HG03469 (cell line): ENCODE measurements around the gene KL.

ENCODE experiments used
- ATAC-seq: cut with Tn5 transposase; IDR thresholded peaks from one replicate; pipeline ENCODE4 v1.9.1; 2021; ENCODE audit warnings: mild to moderate bottlenecking, moderate library complexity, moderate number of reproducible peaks; ENCODE audit not compliant: unreplicated experiment

The KL gene

DNA sequence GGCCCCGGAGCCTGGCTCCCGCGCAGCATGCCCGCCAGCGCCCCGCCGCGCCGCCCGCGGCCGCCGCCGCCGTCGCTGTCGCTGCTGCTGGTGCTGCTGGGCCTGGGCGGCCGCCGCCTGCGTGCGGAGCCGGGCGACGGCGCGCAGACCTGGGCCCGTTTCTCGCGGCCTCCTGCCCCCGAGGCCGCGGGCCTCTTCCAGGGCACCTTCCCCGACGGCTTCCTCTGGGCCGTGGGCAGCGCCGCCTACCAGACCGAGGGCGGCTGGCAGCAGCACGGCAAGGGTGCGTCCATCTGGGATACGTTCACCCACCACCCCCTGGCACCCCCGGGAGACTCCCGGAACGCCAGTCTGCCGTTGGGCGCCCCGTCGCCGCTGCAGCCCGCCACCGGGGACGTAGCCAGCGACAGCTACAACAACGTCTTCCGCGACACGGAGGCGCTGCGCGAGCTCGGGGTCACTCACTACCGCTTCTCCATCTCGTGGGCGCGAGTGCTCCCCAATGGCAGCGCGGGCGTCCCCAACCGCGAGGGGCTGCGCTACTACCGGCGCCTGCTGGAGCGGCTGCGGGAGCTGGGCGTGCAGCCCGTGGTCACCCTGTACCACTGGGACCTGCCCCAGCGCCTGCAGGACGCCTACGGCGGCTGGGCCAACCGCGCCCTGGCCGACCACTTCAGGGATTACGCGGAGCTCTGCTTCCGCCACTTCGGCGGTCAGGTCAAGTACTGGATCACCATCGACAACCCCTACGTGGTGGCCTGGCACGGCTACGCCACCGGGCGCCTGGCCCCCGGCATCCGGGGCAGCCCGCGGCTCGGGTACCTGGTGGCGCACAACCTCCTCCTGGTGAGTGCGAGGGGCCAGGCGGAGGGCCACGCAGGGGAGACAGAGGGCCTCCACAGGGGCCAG lies at the start of gene KL:
Gene KL, plus strand, starts transcription at position 10 of the 909 bp plus-strand sequence. Its CDS starts 18 bp downstream, at position 28.
- ATAC-seq, result no peak

DNA sequence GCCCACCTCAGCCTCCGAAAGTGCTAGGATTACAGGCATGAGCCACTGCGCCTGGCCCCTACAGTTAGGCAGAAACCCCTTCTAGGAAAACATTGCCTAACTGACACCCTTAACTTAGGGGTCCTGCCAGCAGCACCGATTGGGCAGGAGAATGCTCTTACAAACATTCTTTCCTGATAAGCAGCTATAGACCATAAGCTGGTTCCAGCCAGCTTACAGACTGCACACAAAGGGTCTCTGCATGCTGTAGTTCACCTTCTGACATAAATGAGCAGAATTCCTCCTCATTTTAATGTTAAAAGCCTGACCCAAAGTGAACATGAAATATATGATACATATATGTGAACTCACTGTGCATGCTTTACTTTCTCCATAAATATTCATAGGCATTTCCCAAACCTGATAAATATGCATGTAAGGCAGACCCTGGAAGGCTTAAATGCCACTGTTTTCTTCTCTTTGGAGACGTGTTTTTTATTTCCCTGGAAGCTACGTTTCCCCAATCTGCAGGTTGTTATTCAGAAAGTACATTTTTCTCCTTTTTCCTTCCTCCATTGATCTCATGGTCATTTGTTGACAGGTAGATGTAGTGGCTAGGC lies 48.5 kb upstream of the KL start:
- ATAC-seq, result no peak

DNA sequence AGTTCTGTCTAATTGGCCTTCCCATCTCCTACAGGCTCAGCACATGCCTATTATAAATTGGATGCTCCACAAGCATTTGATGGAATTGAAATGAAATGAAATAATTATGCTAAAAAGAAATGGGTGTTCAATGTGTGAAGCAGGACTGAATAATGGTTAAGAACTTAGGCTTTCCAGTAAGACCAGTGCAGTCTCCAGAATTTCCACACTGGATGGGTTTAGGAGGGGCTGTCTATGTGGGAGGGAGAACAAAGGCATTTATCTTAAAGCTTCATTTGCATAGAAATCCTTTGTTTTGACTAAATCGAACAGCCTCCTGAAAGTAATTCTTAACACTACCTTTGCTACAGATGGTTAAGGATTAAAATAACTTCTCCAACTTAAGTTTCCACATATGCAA lies 47.9 kb upstream of the KL start:
- no peak for ATAC-seq

DNA sequence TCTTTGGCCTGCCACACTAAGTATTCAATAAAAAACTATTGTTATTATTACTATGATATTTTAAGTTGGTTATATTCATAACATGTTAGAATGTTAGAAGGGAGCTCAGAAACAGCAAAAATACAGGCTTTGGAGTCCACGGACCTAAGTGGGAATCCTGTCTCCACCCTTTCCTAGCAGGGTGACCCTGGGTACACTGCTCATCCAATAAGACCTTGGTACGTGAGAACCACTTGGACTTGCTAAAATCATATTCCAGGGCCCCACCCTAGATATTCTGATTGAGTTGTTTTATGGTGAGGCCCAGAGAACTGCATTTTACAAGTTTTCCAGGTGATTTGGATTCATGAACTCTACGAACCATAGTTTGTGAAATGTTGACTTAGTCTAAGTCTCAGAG lies 47.4 kb upstream of the KL start:
- no peak for ATAC-seq

DNA sequence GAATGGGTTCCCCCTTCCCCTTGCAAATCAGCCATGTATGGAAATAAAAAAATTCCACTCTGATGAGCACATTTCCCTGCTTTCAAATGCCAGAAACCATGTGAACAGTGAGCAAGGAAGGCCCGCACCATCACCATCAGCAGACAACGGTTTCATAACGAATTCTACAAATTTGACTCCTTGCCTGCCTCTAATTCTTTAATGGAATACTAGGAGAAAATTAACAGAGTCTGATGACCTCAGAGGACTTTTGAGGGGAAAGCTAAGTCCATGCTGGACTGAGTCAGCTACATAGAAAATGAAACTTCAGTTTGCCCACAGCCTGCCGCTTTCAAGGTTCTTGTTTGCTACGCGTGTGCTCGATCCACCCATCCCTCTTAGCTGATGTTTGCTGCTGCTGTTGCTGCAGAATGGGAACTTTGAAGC lies 46.7 kb upstream of the KL start:
- ATAC-seq, result no peak

DNA sequence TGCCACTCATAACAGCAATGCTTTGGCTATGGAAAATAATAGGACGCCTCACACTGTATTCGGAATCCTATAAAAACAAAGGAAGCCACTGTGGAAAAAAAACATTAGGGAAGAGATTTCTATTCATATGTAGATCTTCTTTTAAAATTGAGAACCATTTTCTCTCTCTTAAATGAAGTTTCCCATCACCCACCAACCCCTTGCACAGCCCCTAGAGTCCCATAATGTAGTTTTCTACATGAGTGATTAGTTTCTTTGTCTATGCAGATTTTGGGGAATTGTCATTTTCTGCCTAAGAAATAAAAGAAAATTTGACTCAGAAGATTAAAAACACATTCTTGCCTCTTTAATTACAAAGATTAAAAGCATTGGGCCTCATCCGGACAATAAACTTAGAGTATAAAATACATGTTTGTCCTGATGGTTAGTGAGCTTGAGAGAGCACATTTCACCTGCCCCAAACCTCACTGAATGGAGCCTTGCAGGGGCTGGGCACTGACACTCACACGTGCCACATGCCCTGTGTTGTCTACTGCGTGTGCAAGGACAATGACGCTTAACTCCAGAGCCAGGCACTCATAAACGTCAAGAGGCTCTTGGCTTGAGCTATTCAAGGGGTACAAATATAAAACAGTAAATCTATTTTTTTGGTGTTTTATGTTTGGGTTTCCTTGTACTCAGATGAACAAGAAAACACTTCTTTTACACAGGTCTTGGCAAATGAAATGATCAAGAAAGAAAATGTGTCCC lies 40.0 kb upstream of the KL start:
- ATAC-seq, result no peak

DNA sequence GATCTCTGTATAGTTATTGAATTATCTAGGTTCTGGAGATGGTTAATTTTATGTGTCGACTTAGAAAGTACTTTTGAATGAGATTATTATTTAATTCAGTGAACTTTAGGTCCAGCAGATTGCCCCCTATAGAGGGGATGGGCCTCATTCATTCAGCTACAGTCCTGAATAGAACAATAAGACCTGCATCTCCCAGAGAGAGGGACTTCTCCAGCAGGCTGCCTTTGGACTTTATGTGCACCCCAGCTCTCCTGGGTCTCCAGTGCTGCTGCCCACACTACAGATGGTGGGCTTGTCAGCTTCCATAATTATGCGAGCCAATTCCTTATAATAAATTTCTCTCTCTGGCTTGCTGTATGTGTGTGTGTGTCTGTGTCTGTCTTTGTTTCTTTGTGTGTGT lies 39.3 kb upstream of the KL start:
- ATAC-seq, result no peak

DNA sequence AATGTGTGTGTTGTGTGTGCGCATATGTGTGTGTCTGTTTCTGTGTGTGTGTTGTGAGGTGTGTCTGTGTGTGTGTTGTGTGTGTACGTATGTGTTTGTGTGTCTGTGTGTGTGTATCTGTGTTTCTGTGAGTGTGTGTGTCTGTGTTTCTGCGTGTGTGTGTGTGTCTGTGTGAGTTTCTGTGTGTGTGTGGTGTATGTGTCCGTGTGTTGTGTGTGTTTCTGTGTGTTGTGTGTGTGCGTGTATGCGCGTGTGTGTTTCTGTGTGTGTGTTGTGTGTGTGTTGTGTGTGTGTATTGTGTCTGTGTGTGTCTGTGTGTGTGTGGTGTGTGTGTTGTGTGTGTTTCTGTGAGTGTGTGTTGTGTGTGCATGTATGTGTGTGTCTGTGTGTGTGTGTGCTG lies 38.9 kb upstream of the KL start:
- no peak for ATAC-seq

DNA sequence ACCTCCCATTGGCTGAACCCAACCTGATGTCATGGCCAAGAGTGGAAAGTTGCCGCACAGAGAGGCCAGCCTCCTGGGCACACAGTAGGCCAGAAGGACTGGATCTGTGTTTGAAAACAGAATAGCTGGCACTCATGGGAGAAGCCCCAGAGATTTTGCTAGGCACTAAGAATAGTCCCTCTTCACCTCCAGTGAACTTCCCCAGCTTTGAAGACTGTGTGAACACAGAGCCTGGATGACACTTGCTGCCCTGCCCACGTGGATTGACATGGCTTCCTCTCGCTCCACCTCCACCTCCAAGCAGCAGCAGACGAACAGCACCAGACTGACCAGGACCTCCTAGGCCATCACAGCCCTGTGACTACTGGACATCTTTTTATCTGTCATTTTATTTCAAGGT lies 37.9 kb upstream of the KL start:
- ATAC-seq, result no peak

DNA sequence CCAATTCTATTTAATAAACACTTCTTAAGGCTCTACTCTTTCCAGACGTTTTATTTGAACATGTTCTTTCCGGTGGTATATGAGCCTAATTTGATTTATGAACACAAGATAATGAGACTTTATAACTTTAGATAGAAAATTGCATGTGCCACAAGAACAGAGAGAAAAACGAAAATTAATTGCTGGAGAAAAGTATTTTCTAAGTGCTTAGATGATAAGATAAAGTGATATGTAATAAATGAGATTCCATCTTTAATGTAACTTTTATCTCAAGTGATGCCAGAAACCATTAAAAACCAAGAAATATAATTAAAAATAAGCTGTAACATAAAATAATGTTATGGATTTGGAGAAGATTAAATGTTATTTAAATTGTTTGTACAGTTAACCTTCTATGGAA lies 33.2 kb upstream of the KL start:
- no peak for ATAC-seq

DNA sequence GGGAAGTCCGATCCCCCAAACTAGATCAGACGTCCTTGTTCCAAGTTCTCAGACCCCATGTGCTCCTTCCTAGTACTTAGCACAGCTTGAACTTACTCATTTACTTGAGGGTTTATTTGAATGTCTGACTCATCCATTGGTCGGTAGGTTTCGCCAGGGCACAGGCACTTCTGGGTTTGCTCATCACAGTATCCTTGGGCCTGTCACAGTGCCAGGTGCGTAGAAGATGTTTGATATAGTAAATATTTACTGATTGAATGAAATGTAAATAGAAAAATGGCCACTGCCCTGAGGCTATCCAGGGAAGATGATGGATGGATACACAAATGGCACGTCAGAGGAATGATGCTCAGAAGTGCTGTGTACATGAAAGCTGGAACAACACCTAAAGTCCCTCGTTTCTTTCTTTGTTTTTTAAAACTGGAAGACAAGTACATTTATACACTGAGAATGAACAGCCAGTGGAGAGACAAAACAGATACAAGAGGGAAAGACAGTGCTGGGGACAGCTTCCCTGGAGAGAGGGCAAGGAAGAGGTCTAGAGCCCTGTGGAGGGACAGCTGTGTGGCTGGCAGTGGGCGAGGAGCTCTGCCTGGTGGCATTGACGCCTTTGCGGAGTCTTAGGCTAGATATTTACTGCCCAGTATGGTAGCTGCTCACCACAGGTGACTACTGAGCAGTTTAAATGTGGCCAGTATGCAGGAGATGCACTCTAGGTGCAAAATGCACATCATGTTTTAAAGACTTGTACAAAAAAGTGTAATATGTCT lies 31.2 kb upstream of the KL start:
- ATAC-seq, result no peak

DNA sequence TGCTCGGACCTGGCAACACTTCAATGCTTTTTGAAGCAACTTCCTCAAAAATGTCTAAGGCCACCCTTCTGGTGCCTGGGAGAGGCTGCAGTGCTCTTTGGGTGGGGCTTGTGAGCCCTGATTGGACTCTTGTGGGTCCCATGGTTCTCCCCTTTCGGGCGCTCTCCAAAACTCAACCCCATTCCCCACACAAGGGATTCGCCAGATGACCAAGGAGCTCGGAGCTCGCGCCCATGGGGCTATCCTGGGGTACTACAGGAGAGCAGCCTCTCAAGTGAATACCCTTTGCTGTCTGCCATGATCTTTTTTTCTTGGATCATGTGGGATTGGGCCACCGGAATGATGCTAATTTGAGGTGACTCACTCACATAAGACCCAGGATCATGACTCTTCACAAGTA lies 29.7 kb upstream of the KL start:
- no peak for ATAC-seq

DNA sequence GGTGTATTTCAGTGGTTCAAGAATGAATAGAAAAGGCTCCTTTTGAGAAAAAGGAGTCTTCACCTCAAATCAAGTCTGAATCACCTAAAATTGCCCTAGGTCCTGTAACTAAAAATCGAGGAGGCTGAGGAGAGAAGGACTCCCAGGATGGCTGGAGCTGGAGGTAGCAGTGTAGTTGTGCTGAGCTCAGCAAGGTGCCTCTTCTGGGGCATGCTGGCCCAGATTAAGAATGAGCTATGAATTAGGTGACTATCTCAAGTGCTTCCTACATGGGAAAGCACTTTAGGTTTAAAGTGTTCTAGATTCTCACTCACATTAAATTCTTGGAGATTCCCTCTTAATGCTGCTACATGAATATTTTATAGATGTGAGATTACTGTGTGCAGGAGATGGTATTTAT lies 28.8 kb upstream of the KL start:
- ATAC-seq, result no peak

DNA sequence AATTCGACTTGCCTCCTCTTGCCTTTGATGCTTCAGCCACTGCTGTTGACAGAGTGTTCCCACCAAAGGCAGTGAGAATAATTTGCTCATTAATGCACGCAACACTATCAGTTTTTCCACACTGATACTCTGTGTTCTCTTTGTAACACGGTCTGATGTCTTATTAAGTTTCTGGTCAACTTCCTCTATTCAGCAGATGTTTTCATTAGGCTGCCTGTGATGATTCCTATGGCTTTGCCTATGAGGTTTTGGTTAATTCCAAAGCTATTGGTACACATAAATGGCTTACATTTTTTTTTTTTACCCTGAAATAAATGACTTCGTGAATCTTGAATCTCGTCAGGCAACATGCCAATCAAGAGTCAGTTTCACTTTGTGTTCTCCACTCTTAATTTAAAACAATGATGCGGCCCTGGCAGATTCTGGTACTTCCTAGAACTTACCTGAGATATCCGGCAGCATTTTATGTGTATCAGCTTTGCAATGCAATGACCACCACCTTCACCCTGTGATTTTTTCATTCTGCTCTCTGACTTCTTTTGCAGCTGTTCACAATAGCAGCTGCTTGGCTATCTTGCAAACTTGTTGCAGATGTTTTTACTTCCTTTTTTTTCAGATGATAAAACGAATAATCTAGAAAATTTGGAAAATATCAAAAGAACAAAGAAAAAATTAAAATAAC lies 27.5 kb upstream of the KL start:
- no peak for ATAC-seq

DNA sequence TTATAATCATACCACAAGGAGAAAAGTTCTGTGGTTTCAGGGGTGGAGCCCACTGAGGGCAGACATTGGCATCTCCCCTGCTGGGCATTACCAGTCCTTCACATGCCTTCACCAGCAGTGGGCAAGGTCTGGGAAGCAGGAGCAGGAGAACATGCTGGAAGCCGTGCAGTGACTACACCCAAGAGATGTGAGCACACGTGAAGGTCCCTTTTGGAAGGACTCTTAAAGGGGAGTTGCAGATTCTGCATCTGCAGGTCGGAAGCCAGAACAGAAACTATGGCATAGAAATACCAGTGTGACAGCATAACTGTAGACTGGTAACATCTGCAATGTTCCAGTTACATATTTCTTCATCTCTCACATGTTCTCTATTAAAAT lies 26.9 kb upstream of the KL start:
- no peak for ATAC-seq

DNA sequence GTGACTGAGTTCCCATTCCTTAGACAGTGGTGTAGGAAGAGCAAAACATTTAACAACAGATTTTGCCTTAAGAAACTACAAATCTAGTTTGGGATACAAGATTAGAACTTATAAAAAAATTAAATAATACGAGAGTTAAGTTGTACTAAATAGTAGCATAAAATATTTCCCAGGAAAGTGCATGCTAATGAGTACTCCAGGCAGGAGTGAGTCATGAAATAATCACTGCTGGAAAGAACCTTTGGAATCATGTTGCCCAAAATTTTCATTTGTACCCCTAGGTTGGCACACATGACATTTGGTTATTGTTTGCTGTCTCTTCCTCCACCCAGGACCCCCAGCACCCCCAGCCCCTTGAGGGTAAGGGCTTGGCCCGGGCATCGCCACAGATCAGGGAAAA lies 26.3 kb upstream of the KL start:
- ATAC-seq, result no peak

DNA sequence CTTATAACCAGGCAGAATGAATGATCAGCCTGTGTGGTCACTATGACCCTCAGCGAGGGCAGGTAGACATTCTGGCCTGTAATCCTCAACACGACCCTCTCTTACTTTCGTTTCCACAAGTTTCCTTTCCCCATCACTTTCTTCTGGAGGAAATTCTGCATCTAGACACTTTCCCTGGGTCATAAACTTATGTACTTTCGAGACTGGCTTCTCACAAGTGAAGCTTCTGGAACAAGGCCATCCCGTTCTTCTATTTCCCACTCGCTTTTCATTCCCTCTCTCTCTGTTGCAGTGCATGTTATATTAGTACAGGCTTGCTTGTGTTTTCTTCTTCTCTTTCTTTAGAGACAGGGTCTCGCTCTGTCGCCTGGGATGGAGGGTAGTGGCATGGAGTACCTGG lies 23.1 kb upstream of the KL start:
- no peak for ATAC-seq

DNA sequence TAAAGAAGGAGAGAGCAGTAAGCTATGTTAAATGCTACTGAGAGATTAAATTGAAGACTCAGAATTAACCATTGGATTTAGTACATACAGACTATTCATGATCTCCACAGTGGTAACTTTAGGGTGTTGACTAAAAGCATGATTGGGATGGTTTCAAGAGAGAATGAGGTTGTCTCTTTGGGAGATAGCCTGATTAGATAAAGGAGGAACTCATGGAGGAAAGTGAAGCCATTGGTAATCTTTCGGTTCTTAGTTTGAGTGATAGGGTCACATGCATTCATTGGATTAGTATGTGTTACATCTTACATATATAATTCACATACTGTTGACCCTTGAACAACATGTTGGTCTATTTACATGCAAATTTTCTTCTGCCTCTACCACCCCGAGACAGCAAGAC lies 18.8 kb upstream of the KL start:
- ATAC-seq, result no peak

DNA sequence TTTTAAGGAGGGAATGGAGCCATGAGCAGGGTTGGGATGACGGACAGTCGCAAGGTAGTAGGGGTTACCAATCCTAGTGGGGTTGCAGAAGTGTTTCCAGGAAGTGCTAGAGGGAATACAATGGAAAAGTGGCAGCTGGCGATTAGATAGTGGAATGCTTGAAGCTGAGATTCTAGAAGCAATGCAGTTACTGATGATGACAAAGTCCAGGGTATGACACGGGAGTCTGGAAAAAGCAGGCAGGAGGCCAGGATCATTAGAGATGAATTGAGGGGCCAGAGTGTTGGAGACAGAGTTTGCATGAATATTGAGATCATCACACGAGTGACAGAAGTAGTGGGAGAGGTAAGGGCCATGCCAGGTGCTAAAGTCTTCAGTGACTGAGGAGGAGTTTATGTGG lies 17.3 kb upstream of the KL start:
- no peak for ATAC-seq

DNA sequence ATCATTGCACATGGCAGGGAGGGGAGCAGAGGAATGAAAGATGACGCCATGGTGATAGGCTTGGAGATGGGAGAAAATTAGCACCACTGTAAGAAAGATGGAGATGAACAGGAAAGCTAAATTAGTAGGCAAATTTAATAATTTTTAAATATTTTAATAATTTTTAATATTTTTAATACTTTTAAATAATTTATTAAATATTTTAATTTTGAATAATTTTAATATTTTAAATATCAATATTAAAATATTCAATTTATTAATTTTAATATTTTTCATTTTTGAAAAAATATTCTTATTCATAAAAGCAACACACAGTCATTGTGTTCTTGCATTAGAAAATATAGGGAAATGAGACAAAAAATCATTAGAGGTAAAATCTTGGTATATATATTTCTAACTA lies 15.9 kb upstream of the KL start:
- no peak for ATAC-seq
